ENCODE results near the gene ANKAR.
"Not testable (repeated sequence)": the region's sequence is repeated elsewhere in the genome, so short reads cannot be mapped to it uniquely, and the experiment has no call there.

- not testable (repeated sequence) for TF ChIP-seq ZFP30 (CRISPR knock-in tag; IDR thresholded peaks at IDR 0.05); OSR1 (CRISPR knock-in tag; IDR thresholded peaks at IDR 0.05); PPARA (CRISPR knock-in tag; IDR thresholded peaks at IDR 0.05; ENCODE audit: borderline replicate concordance); GLIS3 (CRISPR knock-in tag; IDR thresholded peaks at IDR 0.05); ZFP3 (CRISPR knock-in tag; IDR thresholded peaks at IDR 0.05); RARB (CRISPR knock-in tag; IDR thresholded peaks at IDR 0.05); CSRNP3 (CRISPR knock-in tag; IDR thresholded peaks at IDR 0.05)
- TF ChIP-seq, protein P1, sequence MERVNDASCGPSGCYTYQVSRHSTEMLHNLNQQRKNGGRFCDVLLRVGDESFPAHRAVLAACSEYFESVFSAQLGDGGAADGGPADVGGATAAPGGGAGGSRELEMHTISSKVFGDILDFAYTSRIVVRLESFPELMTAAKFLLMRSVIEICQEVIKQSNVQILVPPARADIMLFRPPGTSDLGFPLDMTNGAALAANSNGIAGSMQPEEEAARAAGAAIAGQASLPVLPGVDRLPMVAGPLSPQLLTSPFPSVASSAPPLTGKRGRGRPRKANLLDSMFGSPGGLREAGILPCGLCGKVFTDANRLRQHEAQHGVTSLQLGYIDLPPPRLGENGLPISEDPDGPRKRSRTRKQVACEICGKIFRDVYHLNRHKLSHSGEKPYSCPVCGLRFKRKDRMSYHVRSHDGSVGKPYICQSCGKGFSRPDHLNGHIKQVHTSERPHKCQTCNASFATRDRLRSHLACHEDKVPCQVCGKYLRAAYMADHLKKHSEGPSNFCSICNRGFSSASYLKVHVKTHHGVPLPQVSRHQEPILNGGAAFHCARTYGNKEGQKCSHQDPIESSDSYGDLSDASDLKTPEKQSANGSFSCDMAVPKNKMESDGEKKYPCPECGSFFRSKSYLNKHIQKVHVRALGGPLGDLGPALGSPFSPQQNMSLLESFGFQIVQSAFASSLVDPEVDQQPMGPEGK (CRISPR knock-in tag; IDR thresholded peaks at IDR 0.05; ENCODE audit: borderline replicate concordance), result not testable (repeated sequence)
- TF ChIP-seq, protein P2, sequence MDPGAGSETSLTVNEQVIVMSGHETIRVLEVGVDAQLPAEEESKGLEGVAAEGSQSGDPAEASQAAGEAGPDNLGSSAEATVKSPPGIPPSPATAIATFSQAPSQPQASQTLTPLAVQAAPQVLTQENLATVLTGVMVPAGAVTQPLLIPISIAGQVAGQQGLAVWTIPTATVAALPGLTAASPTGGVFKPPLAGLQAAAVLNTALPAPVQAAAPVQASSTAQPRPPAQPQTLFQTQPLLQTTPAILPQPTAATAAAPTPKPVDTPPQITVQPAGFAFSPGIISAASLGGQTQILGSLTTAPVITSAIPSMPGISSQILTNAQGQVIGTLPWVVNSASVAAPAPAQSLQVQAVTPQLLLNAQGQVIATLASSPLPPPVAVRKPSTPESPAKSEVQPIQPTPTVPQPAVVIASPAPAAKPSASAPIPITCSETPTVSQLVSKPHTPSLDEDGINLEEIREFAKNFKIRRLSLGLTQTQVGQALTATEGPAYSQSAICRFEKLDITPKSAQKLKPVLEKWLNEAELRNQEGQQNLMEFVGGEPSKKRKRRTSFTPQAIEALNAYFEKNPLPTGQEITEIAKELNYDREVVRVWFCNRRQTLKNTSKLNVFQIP (CRISPR knock-in tag; IDR thresholded peaks at IDR 0.05; ENCODE audit: borderline replicate concordance, low read depth), result not testable (repeated sequence)
Measured at GRCh38 chr2:189717593-189717992, 43.1 kb downstream of the ANKAR start.

All from SK-N-SH treated with all-trans-retinoic acid at 6 μM for 48 hours (cell line).